H1 (cell line): ENCODE results near the gene ZMIZ1. TPM values are rescaled to one million over a fixed set of nuclear protein-coding genes. Genes with fewer than 3 reads are reported as not detected.

ENCODE experiments used
- CTCF ChIA-PET: fragments of 300-600 bp; sonication (Branson Sonifier 250); formaldehyde crosslinking; loops from one replicate; lab custom pipeline; 2021; ENCODE audit not compliant: partially characterized antibody; lab: Charles Lee
- POLR2A ChIA-PET: fragments of 300-600 bp; sonication (Branson Sonifier 250); formaldehyde crosslinking; loops from one replicate; lab custom pipeline; 2021; ENCODE audit warnings: inconsistent platforms; ENCODE audit not compliant: partially characterized antibody; lab: Charles Lee
- DNase-seq, 2 experiments: peaks; one replicate each; pipeline versions ENCODE4 v3.0.0 to v3.0.0-alpha.2; 2010 to 2022; ENCODE audit warnings: low spot score in 2 of 2, low read depth in 1 of 2, mixed read lengths in 1 of 2
- FAIRE-seq: peaks from 2 replicates; lab custom pipeline; 2011; peaks lifted over from hg19 to GRCh38; lab: Jason Lieb, UNC
- H2AFZ ChIP-seq: 2 replicates; pipeline ENCODE4 v1.8.1; 2012; ENCODE audit warnings: low read length, inconsistent platforms
- H2AK5ac ChIP-seq: 2 replicates; pipeline ENCODE4 v1.6.1; 2013; ENCODE audit warnings: low read depth, low read length
- H2BK120ac ChIP-seq: replicated peaks from 2 replicates; pipeline ENCODE3; 2013; ENCODE audit warnings: low read depth, low read length, inconsistent platforms
- H2BK12ac ChIP-seq: 2 replicates; pipeline ENCODE4 v1.6.1; 2013; ENCODE audit warnings: low read depth, low read length
- H2BK15ac ChIP-seq: 2 replicates; pipeline ENCODE4 v1.6.1; 2013; ENCODE audit warnings: low read length
- H2BK20ac ChIP-seq: 2 replicates; pipeline ENCODE4 v1.6.1; 2013; ENCODE audit warnings: low read length
- H2BK5ac ChIP-seq: 2 replicates; pipeline ENCODE4 v1.6.1; 2013; ENCODE audit warnings: low read depth, low read length
- H3K14ac ChIP-seq: 2 replicates; pipeline ENCODE4 v1.6.1; 2013; ENCODE audit warnings: inconsistent platforms; ENCODE audit not compliant: insufficient read length
- H3K18ac ChIP-seq: 2 replicates; pipeline ENCODE4 v1.6.1; 2013; ENCODE audit warnings: low read length; ENCODE audit errors: extremely low read depth
- H3K23ac ChIP-seq: 2 replicates; pipeline ENCODE4 v1.6.1; 2013; ENCODE audit warnings: inconsistent platforms; ENCODE audit not compliant: insufficient read length
- H3K23me2 ChIP-seq: 2 replicates; pipeline ENCODE4 v1.6.1; 2013; ENCODE audit warnings: low read depth, low read length
- H3K27ac ChIP-seq: 2 replicates; pipeline ENCODE4 v1.6.1; 2011; ENCODE audit warnings: low read depth, low read length, inconsistent platforms
- H3K27me3 ChIP-seq, 4 experiments: replicated peaks in 1 of 4; 1 replicate in 1 of 4; 2 replicates in 3 of 4; pipeline versions ENCODE4 v1.6.1 to v1.8.1; 2011 to 2013; ENCODE audit warnings: low read length in 3 of 4, mild to moderate bottlenecking in 3 of 4, inconsistent platforms in 2 of 4, mixed read lengths in 2 of 4, moderate library complexity in 1 of 4; ENCODE audit not compliant: control insufficient read depth in 3 of 4, insufficient read depth in 3 of 4; ENCODE audit errors: extremely low read depth in 1 of 4
- H3K36me3 ChIP-seq, 4 experiments: 2 replicates each; pipeline versions ENCODE4 v1.6.1 to v1.8.1; 2011 to 2013; ENCODE audit warnings: mild to moderate bottlenecking in 4 of 4, low read length in 3 of 4, moderate library complexity in 2 of 4, control low read depth in 1 of 4, inconsistent platforms in 1 of 4; ENCODE audit not compliant: insufficient read depth in 4 of 4, control insufficient read depth in 2 of 4
- H3K4ac ChIP-seq: replicated peaks from 2 replicates; pipeline ENCODE3; 2013; ENCODE audit warnings: low read length, low read depth, mixed read lengths, inconsistent platforms; ENCODE audit not compliant: insufficient read length
- H3K4me1 ChIP-seq, 4 experiments: replicated peaks in 1 of 4; 1 replicate in 1 of 4; 2 replicates in 3 of 4; pipeline versions ENCODE4 v1.6.1 to v1.8.1; 2011 to 2013; ENCODE audit warnings: low read length in 3 of 4, inconsistent platforms in 2 of 4, mixed read lengths in 1 of 4; ENCODE audit not compliant: insufficient read depth in 4 of 4, control insufficient read depth in 3 of 4
- H3K4me2 ChIP-seq, 2 experiments: 2 replicates each; pipeline versions ENCODE4 v1.6.1 to v1.8.1; 2011 to 2013; ENCODE audit warnings: low read depth in 2 of 2, low read length in 2 of 2, control low read depth in 1 of 2, inconsistent platforms in 1 of 2, mild to moderate bottlenecking in 1 of 2; ENCODE audit not compliant: insufficient read depth in 1 of 2
- H3K4me3 ChIP-seq, 4 experiments: fragments of 200-600, 300-600 bp in 1 of 4; sonication (generic), shearing (Covaris generic), sonication (Bioruptor Twin) in 1 of 4; 2 replicates each; pipeline versions ENCODE4 v1.5.1 to v1.8.1; 2011 to 2016; ENCODE audit warnings: low read length in 4 of 4, low read depth in 3 of 4, control low read depth in 2 of 4, inconsistent platforms in 2 of 4, mild to moderate bottlenecking in 2 of 4, mixed read lengths in 1 of 4, moderate library complexity in 1 of 4; ENCODE audit not compliant: insufficient read depth in 2 of 4; ENCODE audit errors: extremely low read depth in 1 of 4
- H3K56ac ChIP-seq: replicated peaks from 2 replicates; pipeline ENCODE3; 2013; ENCODE audit warnings: low read depth, mild to moderate bottlenecking, mixed read lengths, low read length, inconsistent platforms; ENCODE audit not compliant: insufficient read length
- H3K79me1 ChIP-seq: 2 replicates; pipeline ENCODE4 v1.6.1; 2013; ENCODE audit warnings: low read depth, low read length, control low read depth
- H3K79me2 ChIP-seq, 2 experiments: 2 replicates each; pipeline versions ENCODE4 v1.6.1 to v1.8.1; 2012 to 2013; ENCODE audit warnings: low read length in 2 of 2, mild to moderate bottlenecking in 2 of 2, inconsistent platforms in 1 of 2; ENCODE audit not compliant: insufficient read depth in 2 of 2, control insufficient read depth in 1 of 2
- H3K9ac ChIP-seq, 4 experiments: replicated peaks in 1 of 4; 1 replicate in 1 of 4; 2 replicates in 3 of 4; pipeline versions ENCODE4 v1.6.1 to v1.8.1; 2011 to 2013; ENCODE audit warnings: low read depth in 3 of 4, low read length in 3 of 4, control low read depth in 2 of 4, mild to moderate bottlenecking in 2 of 4, moderate library complexity in 2 of 4, inconsistent platforms in 1 of 4; ENCODE audit errors: extremely low read depth in 1 of 4
- H3K9me3 ChIP-seq, 2 experiments: 2 replicates each; pipeline versions ENCODE4 v1.6.1 to v1.8.1; 2012 to 2013; ENCODE audit warnings: mild to moderate bottlenecking in 2 of 2, moderate library complexity in 2 of 2, control low read depth in 1 of 2, inconsistent platforms in 1 of 2, low read depth in 1 of 2, low read length in 1 of 2, mixed read lengths in 1 of 2; ENCODE audit not compliant: insufficient read depth in 2 of 2
- H4K20me1 ChIP-seq, 2 experiments: replicated peaks in 1 of 2; 2 replicates each; pipeline versions ENCODE3 to v1.8.1; 2011 to 2013; ENCODE audit warnings: inconsistent platforms in 2 of 2, low read length in 2 of 2, mild to moderate bottlenecking in 1 of 2; ENCODE audit not compliant: insufficient read depth in 2 of 2, control insufficient read depth in 1 of 2
- H4K5ac ChIP-seq: 2 replicates; pipeline ENCODE4 v1.6.1; 2013; ENCODE audit warnings: low read length, low read depth, mixed read lengths, inconsistent platforms; ENCODE audit not compliant: insufficient read length
- H4K8ac ChIP-seq: 2 replicates; pipeline ENCODE4 v1.8.0; 2013; ENCODE audit warnings: mild to moderate bottlenecking, moderate library complexity, low read length, inconsistent platforms; ENCODE audit not compliant: insufficient read depth; ENCODE audit errors: extremely low read depth
- H4K91ac ChIP-seq: replicated peaks from 2 replicates; pipeline ENCODE3; 2013; ENCODE audit warnings: low read length, mixed read lengths, inconsistent platforms; ENCODE audit not compliant: insufficient read length
- FOSL1 ChIP-seq: IDR thresholded peaks from 2 replicates; pipeline ENCODE4 v1.6.1; 2011; ENCODE audit warnings: mild to moderate bottlenecking, low read depth, low read length, moderate library complexity; ENCODE audit not compliant: insufficient read depth
- GTF2F1 ChIP-seq: IDR thresholded peaks from 2 replicates; pipeline ENCODE4 v1.6.1; 2012; ENCODE audit warnings: low read depth, low read length, improper control_type of control experiment, borderline replicate concordance
- PHF8 ChIP-seq: fragments of 200-600 bp; sonication (generic); conservative IDR thresholded peaks from 2 replicates; pipeline ENCODE4 v1.7.1; 2012; ENCODE audit warnings: low read depth, mild to moderate bottlenecking, inconsistent platforms, low read length, moderate library complexity
- POLR2A ChIP-seq, 2 experiments: IDR thresholded peaks; 1 replicate in 1 of 2; 2 replicates in 1 of 2; pipeline ENCODE4 v1.6.1; 2011; ENCODE audit warnings: low read depth in 2 of 2, low read length in 2 of 2, mild to moderate bottlenecking in 2 of 2; ENCODE audit errors: control extremely low read depth in 1 of 2
- POLR2AphosphoS5 ChIP-seq: IDR thresholded peaks from 2 replicates; pipeline ENCODE4 v1.6.1; 2011; ENCODE audit warnings: low read depth, low read length
- RXRA ChIP-seq: IDR thresholded peaks from 2 replicates; pipeline ENCODE4 v1.6.1; 2011; ENCODE audit warnings: low read depth, mild to moderate bottlenecking, low read length, moderate library complexity; ENCODE audit not compliant: insufficient read depth
- SP1 ChIP-seq: IDR thresholded peaks from 2 replicates; pipeline ENCODE4 v1.6.1; 2011; ENCODE audit warnings: low read depth, low read length
- SUZ12 ChIP-seq: fragments of 200-600 bp; sonication (generic); IDR thresholded peaks from 2 replicates; pipeline ENCODE4 v1.6.1; 2012; ENCODE audit warnings: mild to moderate bottlenecking, inconsistent platforms, low read length, moderate library complexity, mixed read lengths
- TEAD4 ChIP-seq: IDR thresholded peaks from 2 replicates; pipeline ENCODE4 v1.6.1; 2012; ENCODE audit warnings: low read depth, low read length, inconsistent platforms, mixed read lengths
- YY1 ChIP-seq: IDR thresholded peaks from 2 replicates; pipeline ENCODE4 v1.6.1; 2011; ENCODE audit warnings: low read depth, mild to moderate bottlenecking, low read length
- ZNF274 ChIP-seq: IDR thresholded peaks from 2 replicates; pipeline ENCODE4 v1.7.0; 2012; ENCODE audit warnings: low read length, borderline replicate concordance; ENCODE audit errors: extremely low read depth
- WGBS, 2 experiments: shearing (Covaris generic) in 1 of 2; methylation state at CpG; one replicate each; pipeline versions ENCODE4 v1.1.6 to v1.1.7; 2013 to 2015; ENCODE audit warnings: low lambda C conversion rate in 2 of 2, mixed read lengths in 2 of 2, inconsistent platforms in 1 of 2, low coverage in 1 of 2, missing lambda C conversion rate in 1 of 2; ENCODE audit not compliant: insufficient replicate concordance in 2 of 2, insufficient coverage in 1 of 2, insufficient read length in 1 of 2; ENCODE audit errors: extremely low coverage in 1 of 2, missing lambda C conversion rate in 1 of 2; 5-methylcytosine and 5-hydroxymethylcytosine counted together
- polyA plus RNA-seq, 7 experiments: library from polyadenylated mRNA; depleted of rRNA in 3 of 7; stranded (reverse) in 5 of 7; unstranded in 2 of 7; fragments of >200 nt in 5 of 7; fragments of 200-250 nt in 2 of 7; gene quantifications; 1 replicate in 5 of 7; 2 replicates in 1 of 7; 4 replicates in 1 of 7; pipeline versions ENCODE4 v1.2.1 to v1.2.3, GENCODE V29; 2011 to 2013; ENCODE audit warnings: missing spikeins in 2 of 7, mixed read lengths in 2 of 7
- total RNA-seq: library from RNA; stranded (reverse); fragmentation: NEBNext Ultra II Directional; extraction: Animal tissue kit (Norgen Biotek cat#: 25700); gene quantifications from 2 replicates; pipeline ENCODE4 v1.2.1, GENCODE V29; 2021

ZMIZ1 gene
- total and polyA plus RNA-seq, 2 of the 8 experiments (the other 6 are each of a cell fraction or from before 2014, with no cell fraction given): 8.1 to 28.0 TPM

DNA sequence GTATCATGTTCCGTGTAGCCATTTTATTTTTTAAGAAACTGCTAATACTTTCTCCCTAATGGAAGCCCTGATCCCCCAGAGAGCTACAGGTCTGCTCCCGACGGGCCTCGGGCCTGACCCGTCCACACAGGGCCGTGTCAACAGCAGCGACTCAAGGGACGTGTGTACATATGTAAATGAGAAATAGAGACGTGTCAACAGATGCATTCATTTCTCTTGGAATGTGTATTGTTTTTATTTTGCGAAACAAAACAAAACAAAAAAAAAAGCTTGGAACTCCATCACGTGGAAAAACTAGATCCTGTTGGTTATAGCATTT, 246.8 kb downstream of the ZMIZ1 start:
- no peaks in the 10 kb centered on the region for H3K27me3 ChIP-seq
- no peak overlapping the region for H3K4ac ChIP-seq
- no peaks in the 10 kb centered on the region for H4K20me1 ChIP-seq
- ChIA-PET POLR2A (interaction anchor here (1.3 to 1.4 kb wide), 2 partner anchors 9 to 12 kb away, joined by 3 to 4 read pairs; no protein-coding TSS in a partner anchor), CTCF (interaction anchor here (1.0 to 1.5 kb wide), 5 partner anchors 21 to 152 kb away, joined by 3 to 5 read pairs (median 4); no protein-coding TSS in a partner anchor)
- no peak overlapping the region for H2BK120ac ChIP-seq
- H3K23ac ChIP-seq: no peak overlapping the region
- no peak overlapping the region for H2BK5ac ChIP-seq
- no peaks in the 10 kb centered on the region for H3K79me1 ChIP-seq
- no peak overlapping the region for H3K56ac ChIP-seq
- H3K4me2 ChIP-seq: no peak overlapping the region
- no peaks in the 10 kb centered on the region; the same call in 1 of the 2 replicates for H3K23me2 ChIP-seq
- 86% methylated on average over 11 of the region's 11 CpGs; no CpG with 5 or more reads in 1 of the 2 experiments for WGBS, 2 experiments
- no peak overlapping the region for H3K4me3 ChIP-seq
- no peak overlapping the region for H2BK20ac ChIP-seq
- no peak overlapping the region for H2BK12ac ChIP-seq
- peaks cover 4 to 23% (median 17%) of the 10 kb centered on the region in 4 experiments for H3K4me1 ChIP-seq
- H3K14ac ChIP-seq: no peak overlapping the region
- no peak overlapping the region for H2BK15ac ChIP-seq
- no peak for TF ChIP-seq RXRA
- no peak for TF ChIP-seq FOSL1
- TF ChIP-seq GTF2F1: no peak
- no peak for TF ChIP-seq POLR2A (IDR thresholded peaks at IDR 0.05; ENCODE audit: control extremely low read depth in 1 of 2, low read depth in 2 of 2, low read length in 2 of 2)
- no peak for TF ChIP-seq SP1
- no peak for TF ChIP-seq POLR2AphosphoS5
- TF ChIP-seq SUZ12: no peak
- TF ChIP-seq PHF8: no peak
- TF ChIP-seq ZNF274: no peak
- TF ChIP-seq TEAD4: no peak
- no peak for TF ChIP-seq YY1
- no peak for FAIRE-seq
- H3K36me3 ChIP-seq: peaks cover 0 to 5% (median 0%) of the 10 kb centered on the region in 4 experiments; a peak in 2 of 8 replicates
- H2AK5ac ChIP-seq: no peak overlapping the region
- no peak overlapping the region for H3K9ac ChIP-seq
- DNase-seq: no peak
- H4K91ac ChIP-seq: no peak overlapping the region
- H4K8ac ChIP-seq: no peak overlapping the region
- no peaks in the 10 kb centered on the region for H3K9me3 ChIP-seq
- no peak overlapping the region for H3K27ac ChIP-seq
- no peak overlapping the region for H2AFZ ChIP-seq
- no peaks in the 10 kb centered on the region for H3K79me2 ChIP-seq
- no peak overlapping the region for H3K18ac ChIP-seq
- no peak overlapping the region for H4K5ac ChIP-seq
